GM18861 (cell line): ENCODE data around the gene PARP8.

ENCODE experiments used
- ATAC-seq: cut with Tn5 transposase; IDR thresholded peaks from one replicate; pipeline ENCODE4 v1.9.1; 2021; ENCODE audit not compliant: unreplicated experiment

Gene PARP8

GRCh38 chr5:50887889-50888633 lies 221.6 kb downstream of the PARP8 start:
- ATAC-seq, result no peak

GRCh38 chr5:50888751-50889150 lies 222.3 kb downstream of the PARP8 start:
- no peak for ATAC-seq

GRCh38 chr5:50889790-50890189 lies 223.4 kb downstream of the PARP8 start:
- ATAC-seq, result no peak
